Cardiac muscle cell (in vitro differentiated cells and primary cell): ENCODE data around the gene MCTP1. TPM values are rescaled to one million over a fixed set of nuclear protein-coding genes. Genes with fewer than 3 reads are reported as not detected.

ENCODE experiments used
- DNase-seq, 2 donors: peaks; one replicate each; pipeline versions ENCODE4 v3.0.0 to v3.0.0-alpha.2; 2010 to 2017; ENCODE audit warnings: low read depth in 1 of 2, low spot score in 1 of 2
- H3K27ac ChIP-seq: fragments of 200-600 bp; sonication (generic); 2 replicates; pipeline ENCODE4 v1.5.1; 2016
- H3K27me3 ChIP-seq: fragments of 200-600 bp; sonication (generic); 2 replicates; pipeline ENCODE4 v1.6.0; 2016; ENCODE audit warnings: control low read depth
- H3K36me3 ChIP-seq: fragments of 200-600 bp; sonication (generic); 2 replicates; pipeline ENCODE4 v1.5.1; 2016; ENCODE audit warnings: control low read depth
- H3K4me1 ChIP-seq: fragments of 200-600 bp; sonication (generic); 2 replicates; pipeline ENCODE4 v1.8.1; 2017; ENCODE audit warnings: low read depth, mild to moderate bottlenecking, mixed run types
- H3K4me3 ChIP-seq: fragments of 200-600 bp; sonication (generic); 2 replicates; pipeline ENCODE4 v1.5.1; 2016; ENCODE audit warnings: mild to moderate bottlenecking
- H3K9me3 ChIP-seq: fragments of 200-600 bp; sonication (generic); 2 replicates; pipeline ENCODE4 v1.5.1; 2017; ENCODE audit warnings: low read depth, mild to moderate bottlenecking, control low read depth
- CTCF ChIP-seq: IDR thresholded peaks from 2 replicates; pipeline ENCODE4 v1.5.1; 2012; ENCODE audit warnings: low read depth, mild to moderate bottlenecking, low read length
- polyA plus RNA-seq: library from polyadenylated mRNA; unstranded; fragments of >200 nt; fragmentation: Nextera tagmentation; extraction: Ambion mirVana; gene quantifications from 2 replicates; pipeline ENCODE4 v1.2.1, GENCODE V29; 2016
- total RNA-seq: library from RNA; depleted of rRNA; stranded (reverse); fragments of >200 nt; gene quantifications from 2 replicates; pipeline ENCODE4 v1.2.3, GENCODE V29; 2016

The MCTP1 gene
- total and polyA plus RNA-seq, 2 experiments from 2014 or later = 1.4 TPM; not detected in 1

GRCh38 chr5:95035891-95036685, 248.8 kb downstream of the MCTP1 start:
- Histone ChIP-seq H3K27me3 (no peaks in the 10 kb centered on the region), H3K4me1 (no peaks in the 10 kb centered on the region), H3K36me3 (no peaks in the 10 kb centered on the region), H3K9me3 (no peaks in the 10 kb centered on the region), H3K27ac (no peak overlapping the region), H3K4me3 (no peak overlapping the region)
- no peak for TF ChIP-seq CTCF
- no peak for DNase-seq

- Histone ChIP-seq H3K4me1 (no peaks in the 10 kb centered on the region), H3K36me3 (no peaks in the 10 kb centered on the region), H3K27me3 (no peaks in the 10 kb centered on the region), H3K27ac (no peak overlapping the region), H3K4me3 (no peak overlapping the region), H3K9me3 (no peaks in the 10 kb centered on the region)
- no peak for DNase-seq
- no peak for TF ChIP-seq CTCF
Measured at GRCh38 chr5:95032801-95033200, 252.1 kb downstream of the MCTP1 start.

GRCh38 chr5:95029569-95030366, 255.1 kb downstream of the MCTP1 start:
- no peak overlapping the region for H3K4me3 ChIP-seq
- no peaks in the 10 kb centered on the region for H3K36me3 ChIP-seq
- H3K9me3 ChIP-seq = no peaks in the 10 kb centered on the region
- peaks cover 5% of the 10 kb centered on the region for H3K4me1 ChIP-seq
- DNase-seq = no peak
- H3K27ac ChIP-seq = no peak overlapping the region
- no peak for TF ChIP-seq CTCF
- no peaks in the 10 kb centered on the region for H3K27me3 ChIP-seq

GRCh38 chr5:95027775-95028174, 257.1 kb downstream of the MCTP1 start:
- H3K27ac ChIP-seq = no peak overlapping the region
- no peak overlapping the region for H3K4me3 ChIP-seq
- no peak for TF ChIP-seq CTCF
- no peaks in the 10 kb centered on the region for H3K36me3 ChIP-seq
- H3K4me1 ChIP-seq = peaks cover 5% of the 10 kb centered on the region
- no peak for DNase-seq
- H3K27me3 ChIP-seq = no peaks in the 10 kb centered on the region
- H3K9me3 ChIP-seq = no peaks in the 10 kb centered on the region

GRCh38 chr5:95027151-95027721, 257.7 kb downstream of the MCTP1 start:
- Histone ChIP-seq H3K27me3 (no peaks in the 10 kb centered on the region), H3K9me3 (no peaks in the 10 kb centered on the region), H3K27ac (no peak overlapping the region), H3K36me3 (no peaks in the 10 kb centered on the region), H3K4me3 (no peak overlapping the region), H3K4me1 (peaks cover 5% of the 10 kb centered on the region)
- peak in 1 of 2 donors; percentile 13 for DNase-seq
- TF ChIP-seq CTCF = no peak
